K562 (cell line): ENCODE measurements around the gene RRP9. TPM values are rescaled to one million over a fixed set of nuclear protein-coding genes. Genes with fewer than 3 reads are reported as not detected.
A peak's percentile ranks its signal among the peaks of the same experiment; 100 is the strongest.

ENCODE experiments used
- HDAC3 ChIP-seq: fragments of 450-650 bp; IDR thresholded peaks from 2 replicates; pipeline ENCODE4 v1.6.1; 2018; ENCODE audit warnings: borderline replicate concordance, mild to moderate bottlenecking, moderate library complexity; ENCODE audit not compliant: partially characterized antibody
- NRF1 ChIP-seq, 2 experiments: fragments of 450-650 bp; IDR thresholded peaks in 1 of 2; conservative IDR thresholded peaks in 1 of 2; 2 replicates each; pipeline ENCODE4 v1.6.1; 2014; ENCODE audit warnings: mild to moderate bottlenecking in 2 of 2
- ZNF24 ChIP-seq: fragments of 450-650 bp; IDR thresholded peaks from 2 replicates; pipeline ENCODE4 v1.6.1; 2016
- polyA plus RNA-seq, 8 experiments: library from polyadenylated mRNA; depleted of rRNA in 4 of 8; stranded (reverse) in 5 of 8; unstranded in 3 of 8; fragments of >200 nt; fragmentation: Nextera tagmentation in 2 of 8; fragmentation: Illumina TruSeq in 1 of 8; extraction: Ambion mirVana in 2 of 8; extraction: Trizol in 1 of 8; gene quantifications; 2 replicates each; pipeline versions ENCODE4 v1.2.1 to v1.2.3, GENCODE V29; 2011 to 2014; ENCODE audit warnings: inconsistent platforms in 1 of 8, missing spikeins in 1 of 8
- total RNA-seq, 7 experiments: library from RNA; depleted of rRNA in 6 of 7; stranded (reverse); fragments of >200 nt in 6 of 7; fragmentation: Illumina TruSeq in 2 of 7; extraction: Trizol in 2 of 7; gene quantifications; 2 replicates each; pipeline versions ENCODE4 v1.2.1 to v1.2.3, GENCODE V29; 2011 to 2021; ENCODE audit warnings: low replicate concordance in 1 of 7
- TF ChIP-seq, protein P1 (sequence below), 2 experiments: fragments of 450-650 bp in 1 of 2; sonication (generic) in 1 of 2; formaldehyde crosslinking in 1 of 2; IDR thresholded peaks; 2 replicates each; pipeline versions ENCODE4 v1.7.1 to v1.9.0; 2016 to 2022; ENCODE audit warnings: inconsistent platforms in 1 of 2, mild to moderate bottlenecking in 1 of 2, missing genetic modification reagents in 1 of 2
- TF ChIP-seq, protein P2 (sequence below): sonication (generic); formaldehyde crosslinking; IDR thresholded peaks from 2 replicates; pipeline ENCODE4 v1.8.0; 2023; ENCODE audit warnings: mild to moderate bottlenecking, missing genetic modification reagents
- TF ChIP-seq, protein P3 (sequence below): sonication (generic); formaldehyde crosslinking; IDR thresholded peaks from 2 replicates; pipeline ENCODE4 v1.9.0; 2022; ENCODE audit warnings: mild to moderate bottlenecking, missing genetic modification reagents
- TF ChIP-seq, protein P4 (sequence below): IDR thresholded peaks from 2 replicates; pipeline ENCODE4 v1.6.1; 2011; ENCODE audit not compliant: insufficient read length; ENCODE audit errors: extremely low read depth
- TF ChIP-seq, protein P5 (sequence below): fragments of 250-450 bp; sonication (Bioruptor Pico); IDR thresholded peaks from 2 replicates; pipeline ENCODE4 v1.8.0; 2022; ENCODE audit warnings: inconsistent platforms, mild to moderate bottlenecking, moderate library complexity, borderline replicate concordance

The RRP9 gene
- total and polyA plus RNA-seq, 9 of the 15 experiments (the other 6 are each of a cell fraction or from before 2014, with no cell fraction given) = 5.2 to 67.0 (median 45.9) TPM

DNA sequence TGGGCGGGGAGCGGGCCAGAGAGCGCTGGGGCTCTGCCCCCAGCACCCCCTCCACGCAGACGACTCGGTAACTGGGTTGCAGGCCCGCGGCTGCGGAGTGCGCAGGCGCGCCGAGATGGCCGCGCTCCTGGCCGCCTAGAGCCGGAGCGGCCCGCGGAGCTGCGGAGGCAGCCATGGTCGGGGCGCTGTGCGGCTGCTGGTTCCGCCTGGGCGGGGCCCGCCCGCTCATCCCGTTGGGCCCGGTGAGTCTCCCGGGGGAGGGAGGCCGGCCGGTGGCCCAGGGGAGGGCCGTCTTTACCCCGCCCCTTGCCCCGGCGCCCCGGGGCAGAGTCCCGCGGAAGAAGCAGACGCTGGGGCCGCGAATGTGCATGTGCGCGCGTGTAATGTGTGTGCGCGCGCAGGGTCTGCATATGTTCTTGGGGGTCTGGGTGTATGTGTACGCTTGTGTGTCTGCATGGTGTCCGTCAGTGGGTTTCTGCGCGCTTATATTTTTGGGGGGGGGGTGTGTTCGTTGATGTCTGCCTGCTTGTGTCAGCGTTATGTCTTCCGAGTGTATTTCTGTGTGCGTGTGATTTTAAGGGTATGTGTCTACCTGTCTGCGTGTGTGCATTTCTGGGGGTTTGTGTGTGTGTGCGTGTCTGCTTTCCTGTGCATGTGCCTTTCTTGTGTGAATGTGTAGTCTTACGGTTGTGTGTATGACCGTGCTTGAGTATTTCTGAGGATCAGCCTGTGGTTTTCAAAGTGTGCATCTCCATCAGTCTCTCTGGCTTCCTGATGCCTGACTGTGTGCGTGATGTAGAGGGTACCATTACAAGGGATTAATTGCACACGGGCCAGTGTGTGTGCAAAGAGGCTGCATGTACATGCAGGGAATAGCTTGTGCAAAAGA lies 33.5 kb upstream of the RRP9 start, which contains the start of gene ABHD14A (continued):
- TF ChIP-seq, protein P1, sequence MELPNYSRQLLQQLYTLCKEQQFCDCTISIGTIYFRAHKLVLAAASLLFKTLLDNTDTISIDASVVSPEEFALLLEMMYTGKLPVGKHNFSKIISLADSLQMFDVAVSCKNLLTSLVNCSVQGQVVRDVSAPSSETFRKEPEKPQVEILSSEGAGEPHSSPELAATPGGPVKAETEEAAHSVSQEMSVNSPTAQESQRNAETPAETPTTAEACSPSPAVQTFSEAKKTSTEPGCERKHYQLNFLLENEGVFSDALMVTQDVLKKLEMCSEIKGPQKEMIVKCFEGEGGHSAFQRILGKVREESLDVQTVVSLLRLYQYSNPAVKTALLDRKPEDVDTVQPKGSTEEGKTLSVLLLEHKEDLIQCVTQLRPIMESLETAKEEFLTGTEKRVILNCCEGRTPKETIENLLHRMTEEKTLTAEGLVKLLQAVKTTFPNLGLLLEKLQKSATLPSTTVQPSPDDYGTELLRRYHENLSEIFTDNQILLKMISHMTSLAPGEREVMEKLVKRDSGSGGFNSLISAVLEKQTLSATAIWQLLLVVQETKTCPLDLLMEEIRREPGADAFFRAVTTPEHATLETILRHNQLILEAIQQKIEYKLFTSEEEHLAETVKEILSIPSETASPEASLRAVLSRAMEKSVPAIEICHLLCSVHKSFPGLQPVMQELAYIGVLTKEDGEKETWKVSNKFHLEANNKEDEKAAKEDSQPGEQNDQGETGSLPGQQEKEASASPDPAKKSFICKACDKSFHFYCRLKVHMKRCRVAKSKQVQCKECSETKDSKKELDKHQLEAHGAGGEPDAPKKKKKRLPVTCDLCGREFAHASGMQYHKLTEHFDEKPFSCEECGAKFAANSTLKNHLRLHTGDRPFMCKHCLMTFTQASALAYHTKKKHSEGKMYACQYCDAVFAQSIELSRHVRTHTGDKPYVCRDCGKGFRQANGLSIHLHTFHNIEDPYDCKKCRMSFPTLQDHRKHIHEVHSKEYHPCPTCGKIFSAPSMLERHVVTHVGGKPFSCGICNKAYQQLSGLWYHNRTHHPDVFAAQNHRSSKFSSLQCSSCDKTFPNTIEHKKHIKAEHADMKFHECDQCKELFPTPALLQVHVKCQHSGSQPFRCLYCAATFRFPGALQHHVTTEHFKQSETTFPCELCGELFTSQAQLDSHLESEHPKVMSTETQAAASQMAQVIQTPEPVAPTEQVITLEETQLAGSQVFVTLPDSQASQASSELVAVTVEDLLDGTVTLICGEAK (IDR thresholded peaks at IDR 0.05) = peak; percentile 57
- TF ChIP-seq, protein P1 (CRISPR knock-in tag; IDR thresholded peaks at IDR 0.05) = no peak
- TF ChIP-seq, protein P2, sequence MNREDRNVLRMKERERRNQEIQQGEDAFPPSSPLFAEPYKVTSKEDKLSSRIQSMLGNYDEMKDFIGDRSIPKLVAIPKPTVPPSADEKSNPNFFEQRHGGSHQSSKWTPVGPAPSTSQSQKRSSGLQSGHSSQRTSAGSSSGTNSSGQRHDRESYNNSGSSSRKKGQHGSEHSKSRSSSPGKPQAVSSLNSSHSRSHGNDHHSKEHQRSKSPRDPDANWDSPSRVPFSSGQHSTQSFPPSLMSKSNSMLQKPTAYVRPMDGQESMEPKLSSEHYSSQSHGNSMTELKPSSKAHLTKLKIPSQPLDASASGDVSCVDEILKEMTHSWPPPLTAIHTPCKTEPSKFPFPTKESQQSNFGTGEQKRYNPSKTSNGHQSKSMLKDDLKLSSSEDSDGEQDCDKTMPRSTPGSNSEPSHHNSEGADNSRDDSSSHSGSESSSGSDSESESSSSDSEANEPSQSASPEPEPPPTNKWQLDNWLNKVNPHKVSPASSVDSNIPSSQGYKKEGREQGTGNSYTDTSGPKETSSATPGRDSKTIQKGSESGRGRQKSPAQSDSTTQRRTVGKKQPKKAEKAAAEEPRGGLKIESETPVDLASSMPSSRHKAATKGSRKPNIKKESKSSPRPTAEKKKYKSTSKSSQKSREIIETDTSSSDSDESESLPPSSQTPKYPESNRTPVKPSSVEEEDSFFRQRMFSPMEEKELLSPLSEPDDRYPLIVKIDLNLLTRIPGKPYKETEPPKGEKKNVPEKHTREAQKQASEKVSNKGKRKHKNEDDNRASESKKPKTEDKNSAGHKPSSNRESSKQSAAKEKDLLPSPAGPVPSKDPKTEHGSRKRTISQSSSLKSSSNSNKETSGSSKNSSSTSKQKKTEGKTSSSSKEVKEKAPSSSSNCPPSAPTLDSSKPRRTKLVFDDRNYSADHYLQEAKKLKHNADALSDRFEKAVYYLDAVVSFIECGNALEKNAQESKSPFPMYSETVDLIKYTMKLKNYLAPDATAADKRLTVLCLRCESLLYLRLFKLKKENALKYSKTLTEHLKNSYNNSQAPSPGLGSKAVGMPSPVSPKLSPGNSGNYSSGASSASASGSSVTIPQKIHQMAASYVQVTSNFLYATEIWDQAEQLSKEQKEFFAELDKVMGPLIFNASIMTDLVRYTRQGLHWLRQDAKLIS (CRISPR knock-in tag) = no peak
- TF ChIP-seq, protein P3, sequence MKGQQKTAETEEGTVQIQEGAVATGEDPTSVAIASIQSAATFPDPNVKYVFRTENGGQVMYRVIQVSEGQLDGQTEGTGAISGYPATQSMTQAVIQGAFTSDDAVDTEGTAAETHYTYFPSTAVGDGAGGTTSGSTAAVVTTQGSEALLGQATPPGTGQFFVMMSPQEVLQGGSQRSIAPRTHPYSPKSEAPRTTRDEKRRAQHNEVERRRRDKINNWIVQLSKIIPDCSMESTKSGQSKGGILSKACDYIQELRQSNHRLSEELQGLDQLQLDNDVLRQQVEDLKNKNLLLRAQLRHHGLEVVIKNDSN (CRISPR knock-in tag) = no peak
- TF ChIP-seq ZNF24 (no peak), NRF1 (conservative IDR thresholded peaks at IDR 0.05 in 1 of 2, IDR thresholded peaks at IDR 0.05 in 1 of 2) (peak; percentile 90), HDAC3 (no peak)
- TF ChIP-seq, protein P4, sequence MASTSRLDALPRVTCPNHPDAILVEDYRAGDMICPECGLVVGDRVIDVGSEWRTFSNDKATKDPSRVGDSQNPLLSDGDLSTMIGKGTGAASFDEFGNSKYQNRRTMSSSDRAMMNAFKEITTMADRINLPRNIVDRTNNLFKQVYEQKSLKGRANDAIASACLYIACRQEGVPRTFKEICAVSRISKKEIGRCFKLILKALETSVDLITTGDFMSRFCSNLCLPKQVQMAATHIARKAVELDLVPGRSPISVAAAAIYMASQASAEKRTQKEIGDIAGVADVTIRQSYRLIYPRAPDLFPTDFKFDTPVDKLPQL = no peak
- TF ChIP-seq, protein P5, sequence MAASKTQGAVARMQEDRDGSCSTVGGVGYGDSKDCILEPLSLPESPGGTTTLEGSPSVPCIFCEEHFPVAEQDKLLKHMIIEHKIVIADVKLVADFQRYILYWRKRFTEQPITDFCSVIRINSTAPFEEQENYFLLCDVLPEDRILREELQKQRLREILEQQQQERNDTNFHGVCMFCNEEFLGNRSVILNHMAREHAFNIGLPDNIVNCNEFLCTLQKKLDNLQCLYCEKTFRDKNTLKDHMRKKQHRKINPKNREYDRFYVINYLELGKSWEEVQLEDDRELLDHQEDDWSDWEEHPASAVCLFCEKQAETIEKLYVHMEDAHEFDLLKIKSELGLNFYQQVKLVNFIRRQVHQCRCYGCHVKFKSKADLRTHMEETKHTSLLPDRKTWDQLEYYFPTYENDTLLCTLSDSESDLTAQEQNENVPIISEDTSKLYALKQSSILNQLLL (CRISPR knock-in tag) = no peak
